ENCODE data around the gene PRKCA.

GRCh38 chr17:66562119-66562518 lies 259.7 kb downstream of the PRKCA start:
- no peak for TF ChIP-seq EZH2 (IDR thresholded peaks at IDR 0.05)
- TF ChIP-seq POLR2AphosphoS5 (IDR thresholded peaks at IDR 0.05; ENCODE audit: borderline replicate concordance, low read depth, low read length) = no peak

Data from SK-N-MC (cell line).